GM12864 (cell line): ENCODE data around the gene GPR157.
A peak's percentile ranks its signal among the peaks of the same experiment; 100 is the strongest.

ENCODE experiments used
- DNase-seq: peaks from one replicate; pipeline ENCODE4 v3.0.0-alpha.2; 2011; ENCODE audit warnings: low read depth
- H3K4me3 ChIP-seq: 2 replicates; pipeline ENCODE4 v1.5.1; 2011; ENCODE audit warnings: mild to moderate bottlenecking, low read depth, low read length, control low read depth
- CTCF ChIP-seq: IDR thresholded peaks from 2 replicates; pipeline ENCODE4 v1.5.1; 2011; ENCODE audit warnings: low read depth, mild to moderate bottlenecking, moderate library complexity, low read length, control low read depth, inconsistent platforms; ENCODE audit errors: missing control alignments

Gene GPR157, protein sequence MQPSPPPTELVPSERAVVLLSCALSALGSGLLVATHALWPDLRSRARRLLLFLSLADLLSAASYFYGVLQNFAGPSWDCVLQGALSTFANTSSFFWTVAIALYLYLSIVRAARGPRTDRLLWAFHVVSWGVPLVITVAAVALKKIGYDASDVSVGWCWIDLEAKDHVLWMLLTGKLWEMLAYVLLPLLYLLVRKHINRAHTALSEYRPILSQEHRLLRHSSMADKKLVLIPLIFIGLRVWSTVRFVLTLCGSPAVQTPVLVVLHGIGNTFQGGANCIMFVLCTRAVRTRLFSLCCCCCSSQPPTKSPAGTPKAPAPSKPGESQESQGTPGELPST

DNA sequence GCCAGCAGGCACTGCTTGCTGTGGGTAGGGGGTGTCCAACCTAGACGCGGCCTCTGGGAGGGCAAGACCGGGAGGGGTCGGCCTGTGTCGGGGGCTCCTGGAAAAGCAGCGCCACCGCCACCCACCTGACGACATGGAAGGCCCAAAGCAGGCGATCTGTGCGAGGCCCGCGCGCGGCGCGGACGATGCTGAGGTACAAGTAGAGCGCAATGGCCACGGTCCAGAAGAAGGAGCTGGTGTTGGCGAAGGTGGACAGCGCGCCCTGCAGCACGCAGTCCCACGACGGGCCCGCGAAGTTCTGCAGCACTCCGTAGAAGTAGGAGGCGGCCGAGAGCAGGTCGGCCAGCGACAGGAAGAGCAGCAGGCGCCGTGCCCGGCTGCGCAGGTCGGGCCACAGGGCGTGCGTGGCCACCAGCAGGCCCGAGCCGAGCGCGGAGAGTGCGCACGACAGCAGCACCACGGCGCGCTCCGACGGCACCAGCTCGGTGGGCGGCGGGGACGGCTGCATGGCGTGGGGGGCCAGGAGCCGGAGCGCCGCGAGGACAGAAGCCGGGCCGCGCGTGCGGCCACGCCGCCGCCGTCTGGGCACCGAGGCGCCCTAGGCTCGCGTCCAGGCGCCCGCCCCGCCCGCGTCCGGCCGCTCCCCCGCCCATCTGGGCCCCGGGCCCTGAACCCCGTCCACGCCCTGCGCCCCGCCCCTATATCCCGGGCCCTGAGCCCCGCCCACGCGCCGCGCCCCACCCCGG is at the start of gene GPR157:
TSS of gene GPR157 (minus strand) at position 583 of the 746 bp plus-strand sequence. CDS start at position 508, 75 bp downstream.
- no peak for DNase-seq
- no peak for TF ChIP-seq CTCF
- peak within 1 kb of the TSS; percentile 83 for H3K4me3 ChIP-seq

DNA sequence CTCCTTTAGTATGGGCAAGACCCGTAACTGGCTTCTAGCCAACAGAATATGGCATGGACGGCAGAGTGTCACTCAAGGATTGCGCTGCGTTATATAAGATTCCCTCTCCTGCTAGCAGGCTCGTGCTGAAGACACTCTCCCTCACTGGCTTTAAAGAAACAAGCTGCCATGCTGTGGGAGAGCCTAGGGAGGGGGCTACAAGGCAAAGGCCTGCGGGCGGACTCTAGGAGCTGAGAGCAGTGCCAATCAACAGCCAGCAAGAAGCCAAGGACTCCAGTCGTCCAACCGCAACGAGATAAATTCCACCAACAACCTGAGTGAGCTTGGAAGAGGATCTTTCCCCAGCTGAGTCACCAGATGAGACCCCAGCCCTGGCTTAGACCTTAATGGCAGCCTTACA is 45.9 kb upstream of the GPR157 start:
- no peak for DNase-seq
- H3K4me3 ChIP-seq = no peak overlapping the region
- no peak for TF ChIP-seq CTCF

DNA sequence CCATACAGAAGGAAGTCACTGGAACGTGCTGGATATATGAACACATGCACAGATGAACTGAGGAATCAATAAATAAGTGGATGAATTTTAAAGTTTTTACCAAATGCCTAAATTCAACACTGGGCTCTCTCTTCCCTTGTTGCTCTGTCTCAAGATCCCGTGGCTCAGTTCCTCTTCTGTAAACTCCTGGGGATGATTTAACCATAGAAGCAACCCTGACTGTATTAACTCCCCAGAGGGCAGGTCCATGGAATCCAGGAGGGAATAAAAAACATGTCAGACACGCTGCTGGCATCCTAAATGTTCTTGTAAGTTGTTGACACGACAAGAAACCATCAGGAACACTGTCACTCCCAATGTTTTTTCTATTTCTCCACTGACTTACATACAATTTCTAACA is 45.3 kb upstream of the GPR157 start:
- H3K4me3 ChIP-seq = no peak overlapping the region
- no peak for DNase-seq
- TF ChIP-seq CTCF = no peak

GRCh38 chr1:9169601-9170137 is 40.8 kb upstream of the GPR157 start:
- no peak for TF ChIP-seq CTCF
- H3K4me3 ChIP-seq = no peak overlapping the region
- DNase-seq = no peak

GRCh38 chr1:9167638-9168037 is 38.7 kb upstream of the GPR157 start:
- no peak for DNase-seq
- no peak overlapping the region for H3K4me3 ChIP-seq
- no peak for TF ChIP-seq CTCF

DNA sequence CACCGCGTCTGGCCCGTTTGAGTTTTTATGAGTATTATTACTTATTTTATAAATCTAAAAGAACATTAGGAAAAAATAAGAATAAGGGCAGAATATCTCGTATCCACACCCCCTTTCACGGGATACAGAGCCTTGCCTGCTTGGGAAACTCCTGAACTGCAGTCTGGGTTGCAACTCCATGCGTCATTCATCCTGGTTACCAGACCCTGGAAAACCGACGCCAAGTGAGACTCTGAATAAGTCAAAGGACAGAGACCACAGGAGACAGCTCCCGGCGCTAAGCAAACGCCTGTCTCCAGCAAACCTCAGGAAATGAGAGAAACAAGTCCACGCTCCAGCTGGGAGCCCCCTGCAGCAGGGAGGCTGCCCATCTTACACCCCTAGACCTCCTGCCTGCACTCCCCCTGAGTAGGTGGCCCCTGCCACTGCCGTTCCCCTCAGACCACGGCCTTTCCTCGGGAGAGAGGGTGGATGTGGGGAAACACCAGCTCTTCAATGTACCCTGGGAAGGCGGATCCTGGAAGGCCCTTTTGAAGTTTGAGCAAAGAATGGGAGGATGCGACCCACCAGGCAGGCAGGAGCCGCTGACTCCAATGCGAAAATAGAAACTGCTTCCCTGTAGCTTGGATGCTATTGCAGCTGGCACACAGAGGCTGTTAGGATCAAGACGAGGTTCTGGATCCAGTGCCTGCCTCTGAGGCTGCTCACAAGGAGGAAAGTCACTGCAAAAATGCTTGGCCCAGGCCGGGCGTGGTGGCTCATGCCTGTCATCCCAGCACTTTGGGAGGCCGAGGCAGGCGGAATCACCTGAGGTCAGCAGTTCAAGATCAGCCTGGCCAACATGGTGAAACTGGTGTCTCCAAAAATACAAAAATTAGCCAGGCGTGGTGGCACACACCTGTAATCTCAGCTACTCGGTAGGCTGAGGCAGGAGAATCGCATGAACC is 37.7 kb upstream of the GPR157 start:
- no peak for TF ChIP-seq CTCF
- no peak for DNase-seq

More for the DNA sequence above, 37.7 kb upstream of the GPR157 start:
- no peak overlapping the region for H3K4me3 ChIP-seq
